Lung microvascular endothelial cell (primary cell): ENCODE data around the gene DDX43. TPM values are rescaled to one million over a fixed set of nuclear protein-coding genes. Genes with fewer than 3 reads are reported as not detected.
"Not testable (repeated sequence)": the region's sequence is repeated elsewhere in the genome, so short reads cannot be mapped to it uniquely, and the experiment has no call there.

Experiments
- DNase-seq, 2 donors: peaks; one replicate each; pipeline versions ENCODE4 v3.0.0 to v3.0.0-alpha.2; 2010; ENCODE audit warnings: low read depth in 2 of 2
- total RNA-seq: library from RNA; depleted of rRNA; stranded (reverse); fragments of >200 nt; gene quantifications from 2 replicates; pipeline ENCODE4 v1.2.1, GENCODE V29; 2014

The DDX43 gene
- total RNA-seq = under 0.01 and 0.79 TPM in 2 replicates

DNA sequence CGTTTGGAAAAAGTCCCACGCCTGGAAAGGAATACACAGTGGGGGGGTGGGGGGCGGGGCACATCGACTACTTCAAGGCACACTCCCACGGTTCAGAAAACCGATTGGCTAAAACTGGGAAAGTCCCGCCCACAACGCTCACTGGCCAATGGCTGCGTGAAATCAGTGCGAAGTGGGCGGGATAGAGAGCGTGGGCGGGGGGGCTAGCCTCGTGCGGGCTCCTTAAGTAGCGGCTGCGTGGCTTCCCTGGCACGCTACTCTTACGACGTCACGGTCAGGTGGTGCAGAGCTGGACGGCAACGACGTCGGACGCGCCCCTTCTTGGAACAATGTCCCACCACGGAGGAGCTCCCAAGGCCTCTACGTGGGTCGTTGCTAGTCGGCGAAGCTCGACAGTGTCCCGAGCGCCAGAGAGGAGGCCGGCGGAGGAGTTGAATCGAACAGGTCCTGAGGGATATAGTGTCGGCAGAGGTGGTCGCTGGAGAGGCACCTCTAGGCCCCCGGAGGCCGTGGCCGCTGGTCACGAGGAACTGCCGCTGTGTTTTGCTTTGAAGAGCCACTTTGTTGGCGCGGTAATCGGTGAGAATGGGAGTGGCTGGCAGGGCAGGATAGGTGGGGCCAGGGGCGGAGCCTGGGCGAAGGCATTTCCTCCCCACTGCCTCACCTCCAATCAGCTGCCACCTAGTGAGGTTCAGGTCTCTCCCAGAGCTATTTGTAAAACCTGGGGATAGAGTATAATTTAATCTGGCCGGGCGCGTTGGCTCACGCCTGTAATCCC is at the start of gene DDX43:
Gene DDX43 (plus strand): TSS at position 252 of the 778 bp plus-strand sequence. CDS start 78 bp downstream, at position 330.
- peak; percentile 17 to 90 for DNase-seq

- no peak for DNase-seq
Observed at GRCh38 chr6:73348550-73349204, 46.0 kb upstream of the DDX43 start.

DNA sequence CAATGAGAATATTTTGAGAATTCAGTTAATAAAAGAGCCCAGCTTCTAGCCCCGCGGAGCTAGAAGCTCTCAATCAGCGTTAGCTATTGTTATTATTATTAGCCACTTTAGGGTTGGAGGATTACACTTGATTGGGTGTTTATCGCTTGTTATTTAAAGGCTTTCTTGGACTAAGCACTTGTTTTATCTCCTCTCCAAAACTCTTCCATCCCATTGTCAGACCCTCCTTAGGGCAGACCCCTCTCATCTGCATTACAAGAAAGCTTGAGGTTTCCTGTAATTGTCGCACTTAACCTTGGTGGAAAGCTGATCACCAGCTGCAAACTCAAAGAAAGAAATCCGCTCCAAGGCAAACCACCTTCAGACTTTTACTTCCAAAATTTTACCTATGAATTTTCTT is 45.3 kb upstream of the DDX43 start:
- no peak for DNase-seq

- no peak for DNase-seq
Observed at GRCh38 chr6:73353636-73354593, 40.7 kb upstream of the DDX43 start, which contains the start of gene DPPA5. DPPA5 (minus strand) TSS chr6:73354276; CDS start chr6:73354225, 51 bp downstream.

- no peak for DNase-seq
Observed at GRCh38 chr6:73362358-73362757, 32.3 kb upstream of the DDX43 start, which contains the start of gene KHDC3L. KHDC3L (plus strand) TSS chr6:73362658; CDS start chr6:73362730, 72 bp downstream.

GRCh38 chr6:73362869-73363536 is 31.6 kb upstream of the DDX43 start:
- no peak for DNase-seq

DNA sequence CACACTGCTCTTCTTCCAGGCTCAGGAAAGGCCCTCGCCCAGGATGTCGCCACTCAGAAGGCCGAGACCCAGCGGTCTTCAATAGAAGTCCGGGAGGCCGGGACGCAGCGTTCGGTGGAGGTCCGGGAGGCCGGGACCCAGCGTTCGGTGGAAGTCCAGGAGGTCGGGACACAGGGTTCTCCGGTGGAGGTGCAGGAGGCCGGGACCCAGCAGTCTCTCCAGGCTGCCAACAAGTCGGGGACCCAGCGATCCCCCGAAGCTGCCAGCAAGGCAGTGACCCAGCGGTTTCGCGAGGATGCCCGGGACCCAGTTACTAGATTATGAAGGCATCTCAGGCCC is 31.1 kb upstream of the DDX43 start:
- DNase-seq = no peak

- DNase-seq = peak in 1 of 2 donors; percentile 12
Observed at GRCh38 chr6:73364121-73364520, 30.5 kb upstream of the DDX43 start.

DNA sequence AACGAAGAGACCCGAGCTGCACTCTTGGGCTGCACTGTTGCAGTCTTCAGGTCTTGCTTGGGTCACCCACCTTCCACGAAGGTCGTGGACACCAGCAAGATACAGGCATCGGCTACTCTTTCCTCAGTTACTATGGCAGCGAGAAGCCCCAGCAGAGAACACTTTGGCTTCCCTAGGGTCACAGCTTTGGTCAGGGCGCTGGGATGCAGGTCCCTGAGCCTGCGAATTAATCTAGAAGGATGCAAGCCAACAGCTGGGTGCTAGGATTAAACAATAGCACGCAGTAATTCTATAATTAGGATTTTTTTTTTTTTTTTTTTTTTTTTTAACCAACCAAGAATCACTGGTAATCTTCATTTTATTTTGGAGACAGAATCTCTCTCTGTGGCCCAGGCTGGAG is 30.1 kb upstream of the DDX43 start:
- no peak for DNase-seq

DNA sequence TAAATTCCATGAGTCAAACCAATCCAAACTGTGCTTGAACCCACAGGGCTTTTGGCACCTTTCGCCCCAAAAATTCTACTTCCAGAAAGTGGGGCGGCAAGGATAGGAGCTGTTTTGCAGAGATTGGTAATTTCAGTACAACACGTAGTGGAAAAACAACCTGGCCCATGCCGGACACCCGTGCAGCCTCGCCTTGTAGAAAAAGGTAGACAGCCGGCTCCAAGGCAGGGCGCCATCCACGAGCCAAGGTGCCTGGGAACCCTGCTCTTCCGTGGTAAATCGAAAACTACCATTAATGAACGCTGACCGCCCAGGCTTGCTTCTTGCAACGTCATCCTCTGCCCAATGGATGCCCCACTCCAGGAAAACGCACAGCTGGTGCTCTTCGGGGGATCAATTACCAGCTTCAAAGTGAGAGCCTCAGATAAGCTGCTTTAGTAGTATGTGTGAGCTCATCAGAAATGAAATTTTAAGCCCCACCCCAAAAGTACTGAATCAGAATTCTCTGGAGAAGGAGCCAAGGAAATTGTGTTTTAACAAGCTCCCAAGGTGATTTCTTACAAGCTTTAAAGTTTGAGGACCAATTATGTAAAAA is 26.8 kb upstream of the DDX43 start:
- no peak for DNase-seq

DNA sequence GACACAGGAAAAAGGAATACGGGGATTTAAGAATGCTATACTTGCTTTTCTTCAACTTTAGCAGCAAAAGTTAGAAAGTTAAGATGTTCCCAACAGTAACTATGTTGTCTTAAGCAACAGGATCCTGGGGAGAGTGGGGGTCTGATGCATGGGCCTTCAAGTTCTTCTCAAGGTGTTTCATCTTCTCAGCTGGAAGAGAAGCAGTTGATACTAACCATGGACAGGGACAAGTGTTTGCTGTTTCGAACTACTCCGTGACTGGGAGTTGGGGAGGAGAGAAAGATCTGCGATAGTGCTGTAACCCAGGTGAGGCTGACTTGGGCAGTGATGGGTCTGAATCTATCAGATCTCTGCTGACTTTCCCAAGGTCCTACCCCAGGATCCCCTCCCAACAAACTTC is 26.0 kb upstream of the DDX43 start:
- DNase-seq = no peak

GRCh38 chr6:73369157-73369556 is 25.5 kb upstream of the DDX43 start:
- no peak for DNase-seq

DNA sequence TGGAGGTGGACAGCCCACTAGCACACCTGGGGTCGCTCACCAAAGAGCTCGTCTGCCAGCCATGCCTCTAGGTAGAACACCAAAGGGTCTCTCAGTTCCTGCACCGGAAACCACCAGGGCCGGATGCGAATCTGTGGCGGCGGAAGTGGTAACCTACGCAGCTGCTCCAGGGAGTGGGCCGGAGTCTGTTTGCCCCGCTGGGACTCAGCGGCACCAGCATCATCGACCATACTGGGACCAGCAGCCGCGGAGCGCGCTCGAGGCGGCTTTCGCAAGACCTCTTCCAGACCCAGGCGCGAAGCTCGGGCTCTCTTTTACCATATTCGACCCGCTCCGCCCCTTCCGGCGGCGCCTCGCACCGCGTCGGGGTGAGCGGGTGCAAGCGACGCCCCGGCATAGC is 25.1 kb upstream of the DDX43 start, which contains the start of gene OOEP:
Gene OOEP (minus strand): TSS at position 335 of the 400 bp plus-strand sequence. CDS start 105 bp downstream, at position 230.
- no peak for DNase-seq

DNA sequence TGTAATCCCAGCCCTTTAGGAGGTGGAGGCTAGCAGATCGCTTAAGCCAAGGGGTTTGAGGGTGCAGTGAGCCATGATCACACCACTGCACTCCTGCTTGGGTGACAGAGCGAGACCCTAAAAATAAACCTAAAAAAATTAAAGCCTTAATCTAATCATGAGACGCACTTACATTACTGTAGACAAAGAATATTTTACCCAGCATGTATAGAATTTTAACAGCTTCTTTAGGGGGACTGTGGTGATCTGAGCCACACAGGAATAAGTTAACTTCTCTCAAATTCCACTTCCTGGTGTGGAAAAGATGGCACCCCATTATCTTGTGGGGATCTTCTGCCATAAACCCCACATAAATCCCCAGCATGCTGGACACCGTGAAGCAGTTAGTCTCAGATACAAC is 22.6 kb upstream of the DDX43 start:
- DNase-seq = no peak

DNA sequence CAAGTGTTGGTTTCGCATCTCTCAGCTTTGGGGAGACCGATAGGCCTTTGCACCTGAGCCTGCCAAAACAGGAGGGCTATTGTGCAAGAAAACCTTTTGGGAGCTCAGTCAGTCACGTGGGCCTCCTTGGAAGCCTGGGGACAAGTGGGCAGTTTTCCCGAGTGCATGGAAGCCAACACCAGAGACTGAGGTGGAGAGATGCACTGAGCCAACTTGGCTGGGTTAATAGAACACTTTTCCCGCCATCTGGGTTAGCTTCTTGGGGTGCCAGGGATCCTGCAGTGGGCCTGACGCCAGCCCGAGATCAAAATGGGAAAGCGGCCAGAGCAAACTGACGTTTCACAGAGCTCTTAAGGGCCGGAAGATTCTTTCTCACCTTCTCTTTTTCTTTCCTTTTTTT is 22.1 kb upstream of the DDX43 start:
- no peak for DNase-seq

DNA sequence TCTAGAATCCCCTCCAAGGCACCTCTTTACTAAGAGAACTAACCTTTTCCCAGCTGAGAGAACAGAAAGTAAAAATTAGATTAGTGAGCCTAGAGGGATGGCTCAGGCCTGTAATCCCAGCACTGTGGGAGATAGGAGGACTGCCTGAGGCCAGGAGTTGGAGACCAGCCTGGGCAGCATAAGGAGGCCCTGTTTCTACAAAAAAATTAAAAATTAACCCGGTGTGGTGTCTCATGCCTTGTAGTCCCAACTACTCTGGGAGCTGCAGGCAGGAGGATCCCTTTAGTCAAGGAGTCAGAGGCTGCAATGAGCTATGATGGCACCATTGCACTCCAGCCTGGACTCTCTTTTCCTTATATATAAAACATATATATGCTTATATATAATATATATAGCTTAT is 19.4 kb upstream of the DDX43 start:
- DNase-seq = no peak

GRCh38 chr6:73377225-73377624 is 17.4 kb upstream of the DDX43 start:
- no peak for DNase-seq

- DNase-seq = not testable (repeated sequence)
Observed at GRCh38 chr6:73381531-73381930, 13.1 kb upstream of the DDX43 start.

GRCh38 chr6:73382462-73383113 is 12.0 kb upstream of the DDX43 start:
- DNase-seq = no peak

DNA sequence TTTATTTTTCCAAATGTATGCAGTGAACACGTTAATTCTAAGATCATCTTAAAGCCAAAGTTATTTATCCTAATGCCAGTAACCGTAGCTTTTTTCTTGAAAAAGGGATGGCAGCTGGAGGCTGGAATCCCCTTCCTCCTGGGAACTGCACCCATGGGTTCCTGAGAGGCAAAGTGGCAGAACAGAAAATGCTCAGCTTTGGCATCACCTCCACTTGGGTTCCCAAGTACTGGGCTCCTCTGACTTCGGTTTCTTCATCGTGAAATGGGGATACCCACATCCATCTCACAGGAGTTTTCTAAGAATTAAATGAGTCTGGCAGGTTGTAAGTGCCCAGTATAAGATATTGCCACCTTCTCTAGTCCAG is 6.2 kb upstream of the DDX43 start:
- no peak for DNase-seq
